Esophagus squamous epithelium (tissue), 5 donors: ENCODE results near the gene PRSS23. TPM values are rescaled to one million over a fixed set of nuclear protein-coding genes. Genes with fewer than 3 reads are reported as not detected.

Experiments
- DNase-seq: peaks from one replicate; lab custom pipeline; 2025; lab: John Stamatoyannopoulos, UW
- H3K27ac ChIP-seq, 4 donors: fragments of 200-600 bp; sonication (generic); one replicate each; pipeline ENCODE4 v1.5.1; 2016 to 2019; ENCODE audit warnings: mild to moderate bottlenecking in 1 of 4
- H3K27me3 ChIP-seq, 4 donors: fragments of 200-600 bp; sonication (generic); 1 replicate in 3 of 4; 2 replicates in 1 of 4; pipeline versions ENCODE4 v1.5.1 to v1.6.0; 2017 to 2021; ENCODE audit warnings: antibody characterized with exemption in 1 of 4
- H3K36me3 ChIP-seq, 3 donors: fragments of 200-600 bp; sonication (generic); one replicate each; pipeline ENCODE4 v1.5.1; 2016 to 2019
- H3K4me1 ChIP-seq, 3 donors: fragments of 200-600 bp; sonication (generic); one replicate each; pipeline ENCODE4 v1.5.1; 2017 to 2019
- H3K4me3 ChIP-seq, 4 donors: fragments of 200-600 bp; sonication (generic); 1 replicate in 3 of 4; 2 replicates in 1 of 4; pipeline ENCODE4 v1.5.1; 2016 to 2019; ENCODE audit warnings: mild to moderate bottlenecking in 2 of 4, moderate library complexity in 1 of 4
- H3K9me3 ChIP-seq, 3 donors: fragments of 200-600 bp; sonication (generic); one replicate each; pipeline ENCODE4 v1.5.1; 2016 to 2019
- POLR2A ChIP-seq, 4 donors: fragments of 450-650 bp; IDR thresholded peaks; one replicate each; pipeline ENCODE4 v1.6.1; 2017; ENCODE audit warnings: antibody characterized with exemption in 4 of 4, mild to moderate bottlenecking in 4 of 4, moderate library complexity in 3 of 4
- WGBS, 2 donors: methylation state at CpG; one replicate each; pipeline ENCODE4 v1.1.5; 2018; 5-methylcytosine and 5-hydroxymethylcytosine counted together
- intact Hi-C: fragments of 100-400 bp; cut with DNase I; formaldehyde crosslinking; loops from one replicate; pipeline ENCODE4 v1.15.0; 2022
- total RNA-seq, 4 donors: library from RNA; depleted of rRNA; stranded (reverse); fragments of >200 nt; gene quantifications; one replicate each; pipeline ENCODE4 v1.1.0, GENCODE V29; 2016
- TF ChIP-seq, protein P1 (sequence below), 6 experiments: fragments of 450-650 bp in 4 of 6; fragments of 200-600 bp in 2 of 6; sonication (generic) in 2 of 6; IDR thresholded peaks; one replicate each; pipeline ENCODE4 v1.5.1; 2016 to 2019; ENCODE audit warnings: antibody characterized with exemption in 6 of 6, mild to moderate bottlenecking in 4 of 6, moderate library complexity in 4 of 6
- donor health status: DM: yes; HTN: yes; CAD: no.

Gene PRSS23
- total RNA-seq, 4 donors from 2014 or later: 2.9 to 20.6 (median 9.4) TPM

- DNase-seq: no peak
- Histone ChIP-seq H3K36me3 (no peaks in the 10 kb centered on the region), H3K27me3 (no peaks in the 10 kb centered on the region), H3K27ac (no peak overlapping the region), H3K4me3 (no peak overlapping the region), H3K4me1 (peaks cover 4 to 20% (median 10%) of the 10 kb centered on the region in 3 donors), H3K9me3 (no peaks in the 10 kb centered on the region)
- intact Hi-C loops: no loop called here
- TF ChIP-seq POLR2A (IDR thresholded peaks at IDR 0.05): no peak
- TF ChIP-seq, protein P1, sequence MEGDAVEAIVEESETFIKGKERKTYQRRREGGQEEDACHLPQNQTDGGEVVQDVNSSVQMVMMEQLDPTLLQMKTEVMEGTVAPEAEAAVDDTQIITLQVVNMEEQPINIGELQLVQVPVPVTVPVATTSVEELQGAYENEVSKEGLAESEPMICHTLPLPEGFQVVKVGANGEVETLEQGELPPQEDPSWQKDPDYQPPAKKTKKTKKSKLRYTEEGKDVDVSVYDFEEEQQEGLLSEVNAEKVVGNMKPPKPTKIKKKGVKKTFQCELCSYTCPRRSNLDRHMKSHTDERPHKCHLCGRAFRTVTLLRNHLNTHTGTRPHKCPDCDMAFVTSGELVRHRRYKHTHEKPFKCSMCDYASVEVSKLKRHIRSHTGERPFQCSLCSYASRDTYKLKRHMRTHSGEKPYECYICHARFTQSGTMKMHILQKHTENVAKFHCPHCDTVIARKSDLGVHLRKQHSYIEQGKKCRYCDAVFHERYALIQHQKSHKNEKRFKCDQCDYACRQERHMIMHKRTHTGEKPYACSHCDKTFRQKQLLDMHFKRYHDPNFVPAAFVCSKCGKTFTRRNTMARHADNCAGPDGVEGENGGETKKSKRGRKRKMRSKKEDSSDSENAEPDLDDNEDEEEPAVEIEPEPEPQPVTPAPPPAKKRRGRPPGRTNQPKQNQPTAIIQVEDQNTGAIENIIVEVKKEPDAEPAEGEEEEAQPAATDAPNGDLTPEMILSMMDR (IDR thresholded peaks at IDR 0.05): no peak
- 87 to 89% methylated on average over 2 of the region's 2 CpGs for WGBS, 2 donors
These were observed 9.9 kb downstream of the PRSS23 start for GRCh38 chr11:86810288-86810687.

DNA sequence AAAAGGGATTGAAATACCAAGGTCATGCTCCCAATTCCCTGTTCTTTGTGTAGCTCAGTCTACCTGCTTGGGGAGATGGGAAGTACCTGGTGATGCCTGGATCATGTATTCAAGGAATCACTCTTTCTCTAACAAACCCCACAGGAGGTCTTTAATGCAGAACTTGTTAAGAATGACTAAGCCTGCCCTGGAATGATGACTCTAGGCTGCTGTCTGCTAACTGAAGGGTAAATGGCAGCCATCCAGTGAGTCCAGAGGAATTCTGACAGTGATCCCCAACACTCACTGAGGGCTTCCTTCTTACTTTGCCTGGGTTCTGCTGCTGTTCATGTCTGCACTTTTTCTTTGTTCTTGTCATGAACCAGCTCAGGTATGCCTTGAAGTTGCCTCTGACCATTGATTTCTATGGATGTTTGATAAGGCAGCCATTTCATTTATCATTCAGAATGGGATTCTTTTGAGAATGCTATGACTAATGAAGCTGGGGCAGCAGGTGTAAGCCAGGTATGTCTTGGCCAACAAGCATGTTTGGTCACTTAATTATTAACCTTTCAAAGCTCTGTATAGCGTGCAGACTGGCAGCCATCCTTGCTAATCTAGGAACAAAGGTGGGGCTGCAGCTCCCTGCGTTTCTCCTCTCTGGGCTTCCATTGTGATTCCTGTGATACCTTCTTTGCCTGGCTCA lies 11.4 kb downstream of the PRSS23 start:
- H3K9me3 ChIP-seq: no peaks in the 10 kb centered on the region
- no peaks in the 10 kb centered on the region for H3K27me3 ChIP-seq
- intact Hi-C loops: no loop called here
- WGBS, 2 donors: 56 to 100% methylated on average over 1 to 2 of the region's 2 CpGs
- H3K4me3 ChIP-seq: no peak overlapping the region
- TF ChIP-seq POLR2A (IDR thresholded peaks at IDR 0.05): no peak
- TF ChIP-seq, protein P1 (IDR thresholded peaks at IDR 0.05): no peak
- H3K4me1 ChIP-seq: peaks cover 0 to 14% (median 0%) of the 10 kb centered on the region in 3 donors
- no peak overlapping the region for H3K27ac ChIP-seq
- no peaks in the 10 kb centered on the region for H3K36me3 ChIP-seq
- no peak for DNase-seq

GRCh38 chr11:86812322-86812670 lies 12.0 kb downstream of the PRSS23 start:
- TF ChIP-seq POLR2A (IDR thresholded peaks at IDR 0.05): no peak
- TF ChIP-seq, protein P1 (IDR thresholded peaks at IDR 0.05): no peak
- H3K4me1 ChIP-seq: peaks cover 0 to 14% (median under 1%) of the 10 kb centered on the region in 3 donors

DNA sequence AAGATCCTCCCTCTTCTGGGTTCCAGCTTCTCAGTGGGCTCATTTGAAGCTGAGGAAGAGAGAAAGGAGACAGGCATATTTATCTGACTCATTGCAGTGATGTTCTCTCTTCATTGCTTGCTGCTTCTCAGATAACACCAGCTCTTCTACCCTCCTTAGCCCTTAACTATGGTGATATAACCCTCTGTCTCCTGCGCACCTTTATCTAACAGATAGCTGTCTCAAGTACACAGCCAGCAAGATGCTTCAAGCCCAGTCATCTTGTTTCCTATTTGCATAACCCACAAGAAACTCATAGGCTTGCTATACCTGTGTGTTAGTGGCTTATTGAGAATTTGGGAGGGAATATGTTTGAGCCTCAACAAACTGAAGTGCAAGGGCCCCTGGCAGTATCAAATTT lies 12.6 kb downstream of the PRSS23 start:
- H3K27ac ChIP-seq: no peak overlapping the region

More at GRCh38 chr11:86812322-86812670, 12.0 kb downstream of the PRSS23 start:
- DNase-seq: no peak
- 52 to 67% methylated on average over 6 to 7 of the region's 7 CpGs for WGBS, 2 donors
- Histone ChIP-seq H3K36me3 (no peaks in the 10 kb centered on the region), H3K27me3 (no peaks in the 10 kb centered on the region), H3K4me3 (no peak overlapping the region), H3K9me3 (no peaks in the 10 kb centered on the region), H3K27ac (no peak overlapping the region)
- intact Hi-C loops: no loop called here

DNA sequence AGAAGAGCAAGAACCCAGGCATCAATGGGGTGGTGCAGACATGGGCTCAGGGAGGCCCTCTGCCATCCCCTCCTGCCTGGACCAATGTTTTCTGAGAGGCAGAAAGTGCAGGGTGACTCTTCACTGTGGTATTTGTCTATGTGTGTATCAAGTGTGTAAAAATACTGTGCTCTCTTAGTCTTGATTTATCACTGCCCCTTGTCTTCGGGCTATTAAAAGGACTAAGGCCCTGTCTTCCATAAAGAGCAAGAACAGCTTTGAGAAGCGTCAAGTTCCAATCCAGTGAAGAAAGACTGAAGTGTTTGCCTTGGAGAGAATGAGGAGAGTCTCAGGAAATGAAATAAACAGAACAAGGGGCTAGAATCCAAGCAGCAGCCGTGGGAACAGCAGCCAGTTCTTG lies 14.4 kb downstream of the PRSS23 start:
- H3K27ac ChIP-seq: peak overlapping the region in 3 of 4 donors; percentile 4 to 42 (median 29)
- peaks cover 0 to 24% (median 2%) of the 10 kb centered on the region in 3 donors for H3K4me1 ChIP-seq
- peaks cover 0 to 6% (median 0%) of the 10 kb centered on the region in 4 donors for H3K27me3 ChIP-seq
- intact Hi-C loops: loop anchor here (5.0 kb wide), 1 partner anchor 362 kb away; no protein-coding TSS in a partner anchor
- 42 to 60% methylated on average over 2 to 3 of the region's 3 CpGs for WGBS, 2 donors
- no peaks in the 10 kb centered on the region for H3K9me3 ChIP-seq
- no peaks in the 10 kb centered on the region for H3K36me3 ChIP-seq
- DNase-seq: no peak
- no peak for TF ChIP-seq POLR2A (IDR thresholded peaks at IDR 0.05)
- TF ChIP-seq, protein P1 (IDR thresholded peaks at IDR 0.05): no peak
- H3K4me3 ChIP-seq: no peak overlapping the region

More for the DNA sequence above, 12.6 kb downstream of the PRSS23 start:
- DNase-seq: no peak
- no peaks in the 10 kb centered on the region for H3K9me3 ChIP-seq
- no peak for TF ChIP-seq POLR2A (IDR thresholded peaks at IDR 0.05)
- TF ChIP-seq, protein P1 (IDR thresholded peaks at IDR 0.05): no peak
- no peaks in the 10 kb centered on the region for H3K36me3 ChIP-seq
- peaks cover 0 to 15% (median 2%) of the 10 kb centered on the region in 3 donors for H3K4me1 ChIP-seq
- WGBS, 2 donors: 94 to 100% methylated on average over 1 of the region's 1 CpG
- intact Hi-C loops: no loop called here
- no peak overlapping the region for H3K4me3 ChIP-seq
- peaks cover 0 to 4% (median 0%) of the 10 kb centered on the region in 4 donors for H3K27me3 ChIP-seq
